Naive thymus-derived CD8-positive, alpha-beta T cell (primary cell): ENCODE measurements around the gene TXNRD2. TPM values are rescaled to one million over a fixed set of nuclear protein-coding genes. Genes with fewer than 3 reads are reported as not detected.

Source experiments
- microRNA-seq: library from miRNA; unstranded; fragments of <30 nt; microRNA quantifications from one replicate; pipeline ENCODE4 v1.2.0, GENCODE V29; 2022; ENCODE audit warnings: borderline microRNAs expressed
- polyA plus RNA-seq, 3 donors: library from polyadenylated mRNA; unstranded; fragments of 300-500 nt; fragmentation: Illumina TruSeq; gene quantifications; one replicate each; pipeline ENCODE4 v1.2.3, GENCODE V29; 2021
- total RNA-seq, 8 experiments: library from RNA in 2 of 8; stranded (reverse) in 2 of 8; gene quantifications; one replicate each; pipeline ENCODE4 v1.2.3 and lab custom pipeline; 2021 to 2026

The TXNRD2 gene
- total and polyA plus RNA-seq, 5 experiments from 2014 or later, result 6.5 to 33.8 (median 14.9) TPM

Small RNA genes within 50 kb of the gene (microRNA-seq; reads per million reads assigned to microRNA genes)
- gene MIR4761, result not detected

Other genes with a start within 250 kb of the TXNRD2 start
- gene SEPTIN5, start 227.3 kb downstream of the TXNRD2 start, total RNA-seq, result 1 to 10 TPM in 1 of 2 experiments, under 1 TPM in 1; 0.55 to 1.5 TPM
- under 1 TPM in 1 of 3 donors, not detected in 2; 0.32 TPM for gene SEPTIN5, start 227.3 kb downstream of the TXNRD2 start, polyA plus RNA-seq
- under 1 TPM in 1 of 2 experiments, not detected in 1; 0.34 TPM for gene GP1BB, start 218.3 kb downstream of the TXNRD2 start, total RNA-seq
- gene GP1BB, start 218.3 kb downstream of the TXNRD2 start, polyA plus RNA-seq, result not detected
- not detected for gene TBX1, start 181.0 kb downstream of the TXNRD2 start, total RNA-seq
- gene TBX1, start 181.0 kb downstream of the TXNRD2 start, polyA plus RNA-seq, result not detected
- 10 to 100 TPM; 11.0 to 12.5 TPM for gene GNB1L, start 86.9 kb downstream of the TXNRD2 start, total RNA-seq
- 10 to 100 TPM; 12.2 to 18.7 (median 17.3) TPM for gene GNB1L, start 86.9 kb downstream of the TXNRD2 start, polyA plus RNA-seq
- 10 to 100 TPM; 30.9 to 33.0 TPM for gene RTL10, start 86.9 kb downstream of the TXNRD2 start, total RNA-seq
- 10 to 100 TPM in 2 of 3 donors, 1 to 10 TPM in 1; 7.0 to 14.3 (median 13.4) TPM for gene RTL10, start 86.9 kb downstream of the TXNRD2 start, polyA plus RNA-seq
- gene COMT, start within 50 bp of the TXNRD2 start, total RNA-seq, result 10 to 100 TPM; 40.7 to 43.0 TPM
- 10 to 100 TPM; 92.1 to 97.2 (median 92.6) TPM for gene COMT, start within 50 bp of the TXNRD2 start, polyA plus RNA-seq
- gene ARVCF, start 75.0 kb upstream of the TXNRD2 start, total RNA-seq, result 1 to 10 TPM; 4.6 to 5.1 TPM
- gene ARVCF, start 75.0 kb upstream of the TXNRD2 start, polyA plus RNA-seq, result 1 to 10 TPM in 2 of 3 donors, under 1 TPM in 1; 0.53 to 1.5 (median 1.1) TPM
- gene TANGO2, start 79.3 kb upstream of the TXNRD2 start, total RNA-seq, result 10 to 100 TPM; 37.5 to 38.0 TPM
- 10 to 100 TPM; 22.6 to 36.2 (median 26.4) TPM for gene TANGO2, start 79.3 kb upstream of the TXNRD2 start, polyA plus RNA-seq
- gene DGCR8, start 138.4 kb upstream of the TXNRD2 start, total RNA-seq, result 10 to 100 TPM; 51.3 to 53.3 TPM
- 1 to 10 TPM; 4.0 to 6.0 (median 4.4) TPM for gene DGCR8, start 138.4 kb upstream of the TXNRD2 start, polyA plus RNA-seq
- gene RANBP1, start 174.3 kb upstream of the TXNRD2 start, total RNA-seq, result 10 to 100 TPM; 64.0 to 67.0 TPM
- 100 to 1,000 TPM in 1 of 3 donors, 10 to 100 TPM in 2; 72.5 to 106 (median 92.7) TPM for gene RANBP1, start 174.3 kb upstream of the TXNRD2 start, polyA plus RNA-seq
- gene TRMT2A, start 175.4 kb upstream of the TXNRD2 start, total RNA-seq, result 100 to 1,000 TPM; 120 to 123 TPM
- 10 to 100 TPM; 24.8 to 36.8 (median 32.5) TPM for gene TRMT2A, start 175.4 kb upstream of the TXNRD2 start, polyA plus RNA-seq
- 10 to 100 TPM; 93.5 to 99.2 TPM for gene ZDHHC8, start 190.0 kb upstream of the TXNRD2 start, total RNA-seq
- 1 to 10 TPM; 1.4 to 4.6 (median 2.6) TPM for gene ZDHHC8, start 190.0 kb upstream of the TXNRD2 start, polyA plus RNA-seq
- gene CCDC188, start 209.2 kb upstream of the TXNRD2 start, total RNA-seq, result not detected
- not detected for gene CCDC188, start 209.2 kb upstream of the TXNRD2 start, polyA plus RNA-seq